HepG2 (cell line): ENCODE measurements around the gene CD19. TPM values are rescaled to one million over a fixed set of nuclear protein-coding genes. Genes with fewer than 3 reads are reported as not detected.
A peak's percentile ranks its signal among the peaks of the same experiment; 100 is the strongest.

Source experiments
- ATAC-seq: fragments of 200-7000 bp; cut with Tn5 transposase; 3 replicates; pipeline ENCODE4 v1.9.1; 2020; ENCODE audit warnings: mild to moderate bottlenecking, moderate library complexity
- BruUV-seq: library from RNA; stranded (reverse); fragments of 400-500 nt; replicated peaks from 2 replicates; lab custom pipeline; 2021; lab: Mats Ljungman, UMichigan
- CTCF ChIA-PET: fragments of 300-600 bp; formaldehyde crosslinking; extraction: SDS; loops from one replicate; lab custom pipeline; 2021; ENCODE audit warnings: low total read pairs, inconsistent platforms, low intra/inter-chr PET ratio; lab: Yijun Ruan, JAX
- POLR2A ChIA-PET: fragments of 350-600 bp; sonication (Branson Sonifier 250); formaldehyde crosslinking; loops from one replicate; lab custom pipeline; 2020; ENCODE audit warnings: antibody characterized with exemption, inconsistent platforms; lab: Yijun Ruan, JAX
- DNase-seq: peaks from one replicate; pipeline ENCODE4 v3.0.0-alpha.2; 2015; ENCODE audit warnings: low spot score
- FAIRE-seq: peaks from 3 replicates; lab custom pipeline; 2011; peaks lifted over from hg19 to GRCh38; lab: Jason Lieb, UNC
- H2AFZ ChIP-seq: one replicate; pipeline ENCODE4 v1.6.1; 2011; ENCODE audit warnings: low read length, inconsistent platforms
- H3K27ac ChIP-seq: fragments of 300-600 bp; 3 replicates; pipeline ENCODE4 v1.8.0; 2011; ENCODE audit warnings: mixed run types, mild to moderate bottlenecking, mixed read lengths, low read length, inconsistent platforms; ENCODE audit not compliant: insufficient read depth; ENCODE audit errors: extremely low read length
- H3K27me3 ChIP-seq, 2 experiments: fragments of 200-600 bp in 1 of 2; 2 replicates in 1 of 2; 3 replicates in 1 of 2; pipeline versions ENCODE4 v1.6.0 to v1.8.0; 2011; ENCODE audit warnings: low read length in 2 of 2, mild to moderate bottlenecking in 2 of 2, moderate library complexity in 2 of 2, inconsistent platforms in 1 of 2; ENCODE audit not compliant: insufficient read depth in 2 of 2, control insufficient read depth in 1 of 2
- H3K36me3 ChIP-seq, 2 experiments: fragments of 200-600 bp in 1 of 2; replicated peaks in 1 of 2; 2 replicates in 1 of 2; 3 replicates in 1 of 2; pipeline versions ENCODE4 v1.5.1 to v1.8.0; 2011; ENCODE audit warnings: low read length in 2 of 2, inconsistent platforms in 1 of 2; ENCODE audit not compliant: insufficient read depth in 2 of 2, control insufficient read depth in 1 of 2
- H3K4me1 ChIP-seq: 2 replicates; pipeline ENCODE4 v1.5.1; 2012; ENCODE audit warnings: low read length, inconsistent platforms; ENCODE audit not compliant: insufficient read depth
- H3K4me2 ChIP-seq: 2 replicates; pipeline ENCODE4 v1.6.0; 2011; ENCODE audit warnings: low read depth, low read length, inconsistent platforms
- H3K4me3 ChIP-seq, 3 experiments: fragments of 200-600 bp in 1 of 3; sonication (generic), shearing (Covaris generic) in 1 of 3; replicated peaks in 1 of 3; 2 replicates each; pipeline ENCODE4 v1.5.1; 2011 to 2016; ENCODE audit warnings: low read length in 3 of 3, inconsistent platforms in 2 of 3, low read depth in 2 of 3, mild to moderate bottlenecking in 2 of 3, control low read depth in 1 of 3, mixed read lengths in 1 of 3; ENCODE audit not compliant: insufficient read depth in 1 of 3
- H3K79me2 ChIP-seq: one replicate; pipeline ENCODE4 v1.6.1; 2011; ENCODE audit warnings: low read length, inconsistent platforms; ENCODE audit not compliant: insufficient read depth
- H3K9ac ChIP-seq: 2 replicates; pipeline ENCODE4 v1.6.0; 2011; ENCODE audit warnings: mild to moderate bottlenecking, low read depth, low read length, inconsistent platforms; ENCODE audit not compliant: insufficient read depth
- H3K9me3 ChIP-seq: 2 replicates; pipeline ENCODE4 v1.5.1; 2012; ENCODE audit warnings: mild to moderate bottlenecking, low read length
- H4K20me1 ChIP-seq: 2 replicates; pipeline ENCODE4 v1.6.0; 2011; ENCODE audit warnings: inconsistent platforms, mild to moderate bottlenecking, low read length, moderate library complexity; ENCODE audit not compliant: insufficient read depth
- HNRNPL ChIP-seq: fragments of 200-400 bp; formaldehyde crosslinking; IDR thresholded peaks from 2 replicates; pipeline ENCODE4 v1.6.1; 2017; ENCODE audit warnings: mild to moderate bottlenecking, low read depth, low read length
- POLR2A ChIP-seq, 2 experiments: IDR thresholded peaks; 2 replicates each; pipeline ENCODE4 v1.6.1; 2011; ENCODE audit warnings: low read depth in 2 of 2, low read length in 2 of 2, mild to moderate bottlenecking in 1 of 2, moderate library complexity in 1 of 2; ENCODE audit not compliant: insufficient read depth in 1 of 2
- TFDP1 ChIP-seq: IDR thresholded peaks from 2 replicates; pipeline ENCODE4 v1.6.1; 2016; ENCODE audit warnings: missing compliant biosample characterization, missing genetic modification reagents, borderline replicate concordance
- ZNF260 ChIP-seq: sonication (generic); formaldehyde crosslinking; IDR thresholded peaks from 2 replicates; pipeline ENCODE4 v1.4.0; 2020; ENCODE audit warnings: missing genetic modification reagents, low read depth, mild to moderate bottlenecking, borderline replicate concordance
- WGBS: methylation state at CpG from one replicate; pipeline ENCODE4 v1.1.6; 2017; ENCODE audit warnings: low lambda C conversion rate; 5-methylcytosine and 5-hydroxymethylcytosine counted together
- in situ Hi-C: cut with HindIII; loops from 2 replicates; pipeline ENCODE4 v1.10.0; 2017; ENCODE audit warnings: low pct_unique_long_range_greater_than_20kb; ENCODE audit not compliant: extremely low pct_ligation_motif_present
- intact Hi-C: fragments of 100-400 bp; cut with micrococcal nuclease; formaldehyde crosslinking; loops from one replicate; pipeline ENCODE4 v1.10.0; 2022; ENCODE audit not compliant: unreplicated experiment
- polyA plus RNA-seq, 8 experiments: library from polyadenylated mRNA; depleted of rRNA in 3 of 8; stranded (reverse) in 7 of 8; unstranded in 1 of 8; fragments of >200 nt; fragmentation: Illumina TruSeq in 4 of 8; extraction: Trizol in 4 of 8; gene quantifications; 2 replicates each; pipeline versions ENCODE4 v1.2.1 to v1.2.3, GENCODE V29; 2011 to 2016; ENCODE audit warnings: low read depth in 4 of 8, missing spikeins in 1 of 8, mixed read lengths in 1 of 8; ENCODE audit not compliant: insufficient read depth in 1 of 8
- total RNA-seq, 5 experiments: library from RNA; depleted of rRNA; stranded (reverse); fragments of >200 nt; fragmentation: Illumina TruSeq; extraction: Trizol; gene quantifications; 2 replicates each; pipeline ENCODE4 v1.2.3, GENCODE V29; 2016; ENCODE audit warnings: low read depth in 1 of 5
- TF ChIP-seq, protein P1 (sequence below), 2 experiments: sonication (generic) in 1 of 2; formaldehyde crosslinking in 1 of 2; IDR thresholded peaks; 2 replicates each; pipeline versions ENCODE4 v1.5.1 to v1.6.1; 2011 to 2020; ENCODE audit warnings: borderline replicate concordance in 1 of 2, low read depth in 1 of 2, low read length in 1 of 2, mild to moderate bottlenecking in 1 of 2, missing genetic modification reagents in 1 of 2, moderate library complexity in 1 of 2
- TF ChIP-seq, protein P2 (sequence below): sonication (generic); formaldehyde crosslinking; conservative IDR thresholded peaks from 2 replicates; pipeline ENCODE4 v1.4.0; 2020; ENCODE audit warnings: missing genetic modification reagents
- TF ChIP-seq, protein P3 (sequence below): sonication (generic); formaldehyde crosslinking; IDR thresholded peaks from 2 replicates; pipeline ENCODE4 v1.5.0; 2020; ENCODE audit warnings: missing genetic modification reagents

Gene CD19
- total and polyA plus RNA-seq, 2 of the 13 experiments (the other 11 are each of a cell fraction or from before 2014, with no cell fraction given) = 0.55 to 1.1 TPM

DNA sequence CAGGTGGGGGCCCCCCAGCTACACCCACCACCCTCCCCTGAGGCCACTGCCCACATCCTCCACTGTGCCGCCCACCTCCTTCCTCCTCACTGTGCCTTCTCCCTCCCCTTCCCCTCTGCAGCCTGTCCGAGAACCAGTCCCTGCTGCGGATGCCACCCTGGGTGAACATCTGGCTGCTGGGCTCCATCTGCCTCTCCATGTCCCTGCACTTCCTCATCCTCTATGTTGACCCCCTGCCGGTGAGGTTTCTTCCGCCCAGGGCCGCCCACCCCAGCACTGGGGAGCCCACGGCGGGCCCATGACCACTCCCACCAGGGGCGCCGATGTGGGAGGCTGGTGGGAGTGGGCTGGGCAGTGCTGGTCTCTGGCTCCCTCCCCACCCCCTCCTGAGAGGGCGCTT, 28.9 kb upstream of the CD19 start:
- WGBS = 98% methylated on average over 9 of the region's 11 CpGs
- no peak overlapping the region for H3K4me2 ChIP-seq
- TF ChIP-seq, protein P1, sequence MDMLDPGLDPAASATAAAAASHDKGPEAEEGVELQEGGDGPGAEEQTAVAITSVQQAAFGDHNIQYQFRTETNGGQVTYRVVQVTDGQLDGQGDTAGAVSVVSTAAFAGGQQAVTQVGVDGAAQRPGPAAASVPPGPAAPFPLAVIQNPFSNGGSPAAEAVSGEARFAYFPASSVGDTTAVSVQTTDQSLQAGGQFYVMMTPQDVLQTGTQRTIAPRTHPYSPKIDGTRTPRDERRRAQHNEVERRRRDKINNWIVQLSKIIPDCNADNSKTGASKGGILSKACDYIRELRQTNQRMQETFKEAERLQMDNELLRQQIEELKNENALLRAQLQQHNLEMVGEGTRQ (IDR thresholded peaks at IDR 0.05; ENCODE audit: low read depth, low read length) = no peak
- TF ChIP-seq, protein P1 (CRISPR knock-in tag; IDR thresholded peaks at IDR 0.05; ENCODE audit: borderline replicate concordance) = no peak
- peak in 1 of 2 experiments; percentile 24; a peak in 1 of 4 replicates for TF ChIP-seq POLR2A (IDR thresholded peaks at IDR 0.05; ENCODE audit: insufficient read depth in 1 of 2, low read depth in 2 of 2, low read length in 2 of 2)
- no peaks in the 10 kb centered on the region for H3K4me1 ChIP-seq
- no peaks in the 10 kb centered on the region for H3K9me3 ChIP-seq
- DNase-seq (no peak), FAIRE-seq (no peak), ATAC-seq (peak; percentile 2; the same call in 2 of the 3 replicates)
- no peak overlapping the region for H3K4me3 ChIP-seq
- H3K79me2 ChIP-seq = no peaks in the 10 kb centered on the region
- ChIA-PET POLR2A (interaction anchor here (1.4 kb wide), 1 partner anchor 20 kb away, joined by 3 read pairs; no protein-coding TSS in a partner anchor), CTCF (no interaction called here)
- no peak overlapping the region for H3K27ac ChIP-seq
- H4K20me1 ChIP-seq = no peaks in the 10 kb centered on the region
- no peaks in the 10 kb centered on the region for H3K27me3 ChIP-seq
- BruUV-seq = no TSS peak
- in situ Hi-C loops (no loop called here), intact Hi-C loops (no loop called here)
- no peak overlapping the region for H3K9ac ChIP-seq
- no peak overlapping the region for H2AFZ ChIP-seq
- peaks cover 9 to 11% of the 10 kb centered on the region in 2 experiments for H3K36me3 ChIP-seq

- CTCF ChIA-PET = no interaction called here
Observed at GRCh38 chr16:28903344-28904042, 28.3 kb upstream of the CD19 start.

More at GRCh38 chr16:28903344-28904042, 28.3 kb upstream of the CD19 start:
- no peak overlapping the region for H3K9ac ChIP-seq
- no peak overlapping the region for H3K27ac ChIP-seq
- peaks cover 7 to 11% of the 10 kb centered on the region in 2 experiments for H3K36me3 ChIP-seq
- H2AFZ ChIP-seq = no peak overlapping the region
- no peaks in the 10 kb centered on the region for H3K4me1 ChIP-seq
- in situ Hi-C loops = no loop called here
- no TSS peak for BruUV-seq
- POLR2A ChIA-PET = no interaction called here
- no peak overlapping the region for H3K4me2 ChIP-seq
- H3K4me3 ChIP-seq = no peak overlapping the region
- no peaks in the 10 kb centered on the region for H3K27me3 ChIP-seq
- FAIRE-seq (no peak), ATAC-seq (no peak), DNase-seq (no peak)
- no peaks in the 10 kb centered on the region for H3K79me2 ChIP-seq
- H3K9me3 ChIP-seq = no peaks in the 10 kb centered on the region
- 0 out of 2 replicates have a peak, but pooled peaks have one; percentile 42 for TF ChIP-seq HNRNPL
- TF ChIP-seq TFDP1 (CRISPR knock-in tag) = no peak
- TF ChIP-seq ZNF260 (CRISPR knock-in tag) = no peak
- TF ChIP-seq, protein P2, sequence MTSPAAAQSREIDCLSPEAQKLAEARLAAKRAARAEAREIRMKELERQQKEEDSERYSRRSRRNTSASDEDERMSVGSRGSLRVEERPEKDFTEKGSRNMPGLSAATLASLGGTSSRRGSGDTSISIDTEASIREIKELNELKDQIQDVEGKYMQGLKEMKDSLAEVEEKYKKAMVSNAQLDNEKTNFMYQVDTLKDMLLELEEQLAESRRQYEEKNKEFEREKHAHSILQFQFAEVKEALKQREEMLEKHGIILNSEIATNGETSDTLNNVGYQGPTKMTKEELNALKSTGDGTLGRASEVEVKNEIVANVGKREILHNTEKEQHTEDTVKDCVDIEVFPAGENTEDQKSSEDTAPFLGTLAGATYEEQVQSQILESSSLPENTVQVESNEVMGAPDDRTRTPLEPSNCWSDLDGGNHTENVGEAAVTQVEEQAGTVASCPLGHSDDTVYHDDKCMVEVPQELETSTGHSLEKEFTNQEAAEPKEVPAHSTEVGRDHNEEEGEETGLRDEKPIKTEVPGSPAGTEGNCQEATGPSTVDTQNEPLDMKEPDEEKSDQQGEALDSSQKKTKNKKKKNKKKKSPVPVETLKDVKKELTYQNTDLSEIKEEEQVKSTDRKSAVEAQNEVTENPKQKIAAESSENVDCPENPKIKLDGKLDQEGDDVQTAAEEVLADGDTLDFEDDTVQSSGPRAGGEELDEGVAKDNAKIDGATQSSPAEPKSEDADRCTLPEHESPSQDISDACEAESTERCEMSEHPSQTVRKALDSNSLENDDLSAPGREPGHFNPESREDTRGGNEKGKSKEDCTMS (CRISPR knock-in tag) = no peak
- TF ChIP-seq, protein P3, sequence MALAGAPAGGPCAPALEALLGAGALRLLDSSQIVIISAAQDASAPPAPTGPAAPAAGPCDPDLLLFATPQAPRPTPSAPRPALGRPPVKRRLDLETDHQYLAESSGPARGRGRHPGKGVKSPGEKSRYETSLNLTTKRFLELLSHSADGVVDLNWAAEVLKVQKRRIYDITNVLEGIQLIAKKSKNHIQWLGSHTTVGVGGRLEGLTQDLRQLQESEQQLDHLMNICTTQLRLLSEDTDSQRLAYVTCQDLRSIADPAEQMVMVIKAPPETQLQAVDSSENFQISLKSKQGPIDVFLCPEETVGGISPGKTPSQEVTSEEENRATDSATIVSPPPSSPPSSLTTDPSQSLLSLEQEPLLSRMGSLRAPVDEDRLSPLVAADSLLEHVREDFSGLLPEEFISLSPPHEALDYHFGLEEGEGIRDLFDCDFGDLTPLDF (CRISPR knock-in tag) = no peak
- WGBS = 91% methylated on average over 27 of the region's 29 CpGs
- H4K20me1 ChIP-seq = no peaks in the 10 kb centered on the region
- intact Hi-C loops = no loop called here
